TTC549 (cell line): ENCODE data around the gene REG3G.

Experiments
- FAIRE-seq: peaks from 2 replicates; lab custom pipeline; 2012; peaks lifted over from hg19 to GRCh38; lab: Jason Lieb, UNC

The REG3G gene

GRCh38 chr2:79025421-79025820, at the start of gene REG3G:
Gene REG3G (plus strand): TSS chr2:79025702. CDS start chr2:79026094, 392 bp downstream.
- no peak for FAIRE-seq

- FAIRE-seq: no peak
Observed at GRCh38 chr2:78977661-78978145, 47.8 kb upstream of the REG3G start.

- no peak for FAIRE-seq
Observed at GRCh38 chr2:78978340-78978739, 47.2 kb upstream of the REG3G start.

- FAIRE-seq: no peak
Observed at GRCh38 chr2:78979380-78980151, 45.9 kb upstream of the REG3G start.

DNA sequence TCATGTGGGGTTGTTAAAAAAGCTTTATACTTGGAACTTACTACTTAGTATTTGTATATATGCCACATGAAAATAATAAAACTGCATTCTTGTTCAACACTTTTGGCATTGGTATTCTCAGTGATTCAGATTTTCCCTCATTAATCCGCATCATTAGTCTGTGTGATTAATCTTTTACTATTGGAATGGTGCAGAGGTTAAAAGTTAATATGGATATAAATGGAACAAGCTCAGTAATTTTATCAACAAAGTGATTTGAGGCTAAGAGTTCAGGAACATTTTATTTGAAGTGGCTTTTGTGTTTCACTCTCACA, 45.4 kb upstream of the REG3G start:
- no peak for FAIRE-seq

DNA sequence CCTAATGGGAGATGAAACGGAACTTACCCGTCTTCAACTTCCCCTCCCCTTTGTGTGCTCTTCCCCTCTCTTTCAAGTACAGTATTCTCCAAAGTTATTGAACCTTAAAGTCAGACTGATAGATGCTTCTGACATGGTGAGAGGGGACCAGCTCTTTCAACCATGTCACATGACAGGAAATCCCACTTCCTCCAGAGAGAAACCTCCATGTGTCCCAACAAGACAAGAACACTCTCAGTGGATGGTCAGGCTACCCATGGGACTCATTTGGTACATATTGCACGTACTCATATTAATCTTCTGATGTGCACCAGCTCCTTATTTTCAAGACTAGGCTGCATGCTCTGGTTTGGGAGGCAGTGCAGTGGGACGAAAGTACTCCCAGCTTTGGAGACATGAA, 44.6 kb upstream of the REG3G start:
- FAIRE-seq: no peak

DNA sequence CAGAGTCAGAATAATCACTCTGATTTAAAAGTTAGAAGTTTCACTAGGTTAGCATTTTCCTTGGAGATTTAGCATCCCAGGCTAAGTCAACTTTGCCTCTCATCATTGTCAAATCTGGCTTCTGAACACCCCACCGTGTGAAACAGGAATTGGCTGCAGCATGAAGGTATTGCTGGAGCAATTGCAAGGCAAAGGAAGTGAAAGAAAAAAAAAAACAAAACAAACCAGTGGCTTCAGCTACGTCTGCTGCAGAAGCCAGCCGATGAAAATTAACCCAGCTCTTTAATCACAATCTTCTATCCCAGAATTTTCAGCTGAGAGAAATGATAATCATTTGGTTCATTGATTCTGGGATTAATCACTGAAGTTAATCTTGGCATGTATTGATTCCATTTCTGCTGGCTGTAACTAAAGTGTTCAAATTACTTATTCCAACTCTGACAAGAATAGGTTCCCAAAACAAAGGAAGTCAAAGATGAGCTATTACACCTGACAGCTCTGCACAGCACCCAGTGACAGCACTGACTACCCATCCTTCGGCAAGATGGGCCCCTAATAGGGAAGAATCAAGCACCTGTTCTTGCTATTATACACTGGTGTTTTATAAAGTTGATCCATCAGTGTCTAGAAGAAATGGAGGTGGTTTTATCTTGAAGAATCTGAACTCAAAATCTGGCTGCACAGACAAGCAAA, 42.7 kb upstream of the REG3G start:
- no peak for FAIRE-seq

GRCh38 chr2:78984386-78984785, 41.1 kb upstream of the REG3G start:
- FAIRE-seq: no peak

DNA sequence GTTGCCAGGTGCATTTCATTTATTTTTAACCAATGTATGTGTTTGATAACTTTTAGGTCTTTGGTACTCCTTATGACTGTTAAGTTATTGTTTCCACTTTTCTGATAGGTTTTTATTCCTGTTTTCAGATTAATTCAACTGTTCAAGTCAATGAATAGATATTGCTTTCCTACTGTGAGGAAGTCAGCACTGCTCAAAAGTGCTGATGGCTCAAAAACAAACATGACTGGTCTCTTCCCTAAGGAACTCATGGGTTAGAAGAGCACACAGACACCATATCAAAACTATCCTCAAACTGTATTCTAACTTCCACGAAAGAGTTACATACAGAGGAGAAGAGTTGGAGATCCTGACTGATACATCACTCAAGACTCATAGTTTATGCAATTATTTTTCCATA, 39.9 kb upstream of the REG3G start:
- FAIRE-seq: no peak

DNA sequence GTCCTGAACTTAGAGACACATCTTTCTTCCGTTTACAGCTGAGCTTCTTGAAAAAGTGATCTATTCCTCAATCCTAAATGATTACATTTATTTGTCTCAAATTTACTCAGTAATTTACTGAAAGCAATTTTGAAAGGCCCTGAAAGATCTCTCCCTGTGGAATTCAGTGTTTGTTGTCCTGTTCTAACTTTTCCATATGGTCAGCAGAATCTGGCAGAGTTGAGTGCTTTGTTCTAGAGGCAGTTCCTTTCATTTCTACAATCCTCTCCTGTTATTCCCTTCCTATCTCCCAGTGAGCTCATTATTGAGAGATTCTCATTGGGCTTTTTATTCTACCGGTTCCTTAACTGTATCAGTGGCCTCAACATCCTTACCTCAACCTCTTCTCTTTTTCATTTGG, 36.5 kb upstream of the REG3G start:
- FAIRE-seq: no peak

- no peak for FAIRE-seq
Observed at GRCh38 chr2:78992451-78992806, 33.1 kb upstream of the REG3G start.

- no peak for FAIRE-seq
Observed at GRCh38 chr2:78992807-78993517, 32.5 kb upstream of the REG3G start.

DNA sequence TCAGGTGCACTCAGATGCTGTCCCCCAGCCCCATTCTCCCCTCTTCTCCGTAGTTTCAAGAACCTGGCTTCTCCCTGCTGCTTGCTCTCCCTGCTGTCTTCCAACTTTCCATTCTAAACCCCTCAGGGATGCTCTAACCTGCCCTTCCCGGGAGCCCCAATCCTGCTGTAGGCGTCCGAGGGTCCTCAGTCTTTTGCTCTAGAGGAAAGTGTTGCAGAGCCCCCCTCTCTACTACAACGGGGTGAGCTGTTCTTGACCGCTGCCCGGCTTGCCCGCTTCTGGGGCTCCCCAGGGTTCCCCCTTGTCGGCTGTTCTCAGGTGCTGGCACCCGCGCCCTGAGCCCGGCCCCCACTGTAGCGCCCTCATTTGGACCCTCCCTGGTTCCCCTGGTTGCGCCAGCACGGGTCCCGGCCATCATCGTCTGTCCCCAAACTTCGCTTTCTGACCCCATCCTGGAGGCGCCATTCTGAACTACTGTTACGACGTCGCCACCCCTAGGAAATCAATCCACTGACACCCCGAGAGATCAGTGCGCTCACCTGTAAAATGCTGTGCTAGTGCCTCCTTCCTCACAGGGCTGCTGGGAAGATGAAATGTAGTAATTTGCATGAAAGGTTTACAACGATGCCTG, 31.9 kb upstream of the REG3G start:
- FAIRE-seq: no peak

- no peak for FAIRE-seq
Observed at GRCh38 chr2:78994789-78995188, 30.7 kb upstream of the REG3G start.

DNA sequence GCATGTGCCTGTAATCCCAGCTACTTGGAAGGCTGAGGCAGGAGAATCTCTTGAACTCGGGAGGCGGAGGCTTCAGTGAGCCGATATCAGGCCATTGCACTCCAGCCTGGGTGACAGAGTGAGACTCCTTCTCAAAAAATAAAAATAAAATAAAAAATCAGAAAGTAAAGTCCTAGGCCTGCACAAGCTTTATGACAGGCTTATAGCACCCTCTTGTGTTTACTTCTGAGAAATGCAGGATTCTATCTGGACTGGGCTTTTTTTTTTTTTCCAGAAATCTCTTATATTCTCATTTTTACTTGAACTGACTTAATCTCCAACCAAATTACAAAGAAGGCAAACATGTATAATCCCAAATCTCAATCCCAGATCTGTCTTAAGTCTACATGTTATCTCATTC, 26.1 kb upstream of the REG3G start:
- peak; percentile 77 for FAIRE-seq

DNA sequence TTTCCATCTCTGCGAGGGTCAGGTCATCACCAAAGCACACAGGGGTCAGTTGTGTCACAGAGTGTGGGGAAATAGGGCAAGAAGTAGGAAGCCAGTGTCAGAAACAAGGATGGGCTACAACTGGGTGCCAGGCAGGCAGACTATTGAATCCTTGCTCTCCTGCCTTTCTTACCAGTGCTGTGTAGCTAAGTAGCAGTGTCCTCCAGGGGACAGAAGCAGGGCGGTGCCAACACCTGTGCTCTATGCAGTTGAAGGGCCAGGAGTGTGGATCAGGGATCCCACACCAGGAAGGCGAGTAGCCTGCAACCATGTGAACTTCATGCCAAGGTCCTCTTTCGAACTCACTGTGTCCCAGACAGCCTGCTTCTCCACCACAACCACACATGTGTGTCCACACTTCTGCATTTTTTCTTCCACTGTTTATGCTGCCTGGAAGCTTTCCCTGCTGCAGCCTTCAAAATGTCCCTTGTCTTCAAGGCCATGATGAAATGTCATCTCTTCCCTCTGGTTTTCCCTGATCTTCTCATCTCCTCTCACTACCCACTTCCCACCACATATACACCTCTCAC, 25.4 kb upstream of the REG3G start:
- FAIRE-seq: no peak

DNA sequence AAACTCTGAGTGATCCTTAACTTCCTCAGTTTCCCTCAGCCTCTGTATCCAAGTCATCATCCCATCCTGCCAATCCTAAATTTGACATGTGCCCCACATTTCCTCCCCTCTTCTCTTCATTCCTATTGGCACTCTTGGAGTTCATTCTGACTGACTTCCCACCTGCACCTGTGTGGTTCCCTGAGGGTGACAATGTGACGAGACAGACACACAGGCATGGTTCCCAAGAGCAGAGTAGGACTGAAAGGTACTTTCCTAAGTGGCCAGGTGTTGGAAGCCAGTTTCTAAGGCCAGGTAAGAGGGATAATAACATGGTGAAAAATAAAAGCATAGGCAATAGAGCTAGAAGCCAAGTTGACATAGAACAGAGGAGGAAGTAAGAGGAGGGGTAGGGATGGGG, 24.2 kb upstream of the REG3G start:
- FAIRE-seq: no peak

DNA sequence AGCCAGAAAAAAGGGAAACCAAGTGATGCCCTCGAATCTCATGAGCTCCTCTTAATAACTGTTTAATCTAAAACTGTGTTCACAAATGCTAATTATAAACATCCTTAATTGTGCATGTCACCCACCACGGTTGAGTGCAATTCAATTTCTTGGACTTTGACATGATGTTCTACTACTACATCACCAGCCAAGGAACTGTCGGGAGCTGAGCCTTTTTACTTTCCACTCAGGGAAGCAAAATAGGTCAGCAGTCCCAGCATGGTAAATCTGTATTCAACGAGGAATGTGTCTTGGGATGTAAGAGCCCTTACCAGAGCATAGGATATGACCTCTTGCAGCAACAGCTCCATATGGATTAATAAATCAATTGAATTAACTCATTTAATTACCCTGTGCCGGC, 20.8 kb upstream of the REG3G start:
- FAIRE-seq: no peak

- FAIRE-seq: no peak
Observed at GRCh38 chr2:79005216-79005615, 20.3 kb upstream of the REG3G start.

DNA sequence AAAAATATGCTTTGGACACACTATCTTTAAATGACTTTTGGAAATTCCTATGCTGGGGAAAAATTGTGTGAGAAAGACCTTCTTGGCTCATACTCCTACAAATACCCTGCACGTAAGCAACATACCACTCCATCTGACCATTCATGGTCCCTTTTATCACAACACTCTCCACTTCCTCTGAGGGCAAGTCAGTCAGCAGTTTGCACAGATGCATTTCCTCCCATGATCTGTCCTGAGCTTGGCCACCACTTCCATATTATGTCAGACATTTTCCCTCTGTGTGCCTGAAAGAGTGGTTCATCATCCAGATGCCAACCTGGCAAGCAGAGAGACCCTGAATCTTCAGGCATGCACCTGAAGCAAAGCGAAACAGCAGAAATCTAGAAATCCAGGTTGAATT, 16.1 kb upstream of the REG3G start:
- FAIRE-seq: no peak

- FAIRE-seq: no peak
Observed at GRCh38 chr2:79011496-79011895, 14.0 kb upstream of the REG3G start.

DNA sequence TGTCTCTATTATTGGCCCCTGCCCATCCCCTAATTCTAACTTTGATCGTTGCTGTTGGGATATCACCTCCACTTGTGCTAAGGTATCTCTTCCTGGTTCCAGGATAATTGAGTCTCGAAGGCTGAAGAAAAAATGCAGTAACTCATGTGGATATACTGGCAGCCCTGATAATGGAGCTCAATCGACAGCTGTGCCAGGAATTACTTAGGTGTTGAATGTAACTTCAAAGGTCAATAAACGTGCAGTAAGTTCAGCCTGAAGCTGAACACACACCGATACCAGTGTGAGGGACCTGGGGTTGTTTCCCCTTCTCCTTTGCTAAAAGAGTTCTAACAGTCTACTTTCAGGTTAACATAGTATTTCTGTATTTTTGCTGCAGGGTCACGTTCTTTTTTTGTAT, 11.9 kb upstream of the REG3G start:
- no peak for FAIRE-seq

DNA sequence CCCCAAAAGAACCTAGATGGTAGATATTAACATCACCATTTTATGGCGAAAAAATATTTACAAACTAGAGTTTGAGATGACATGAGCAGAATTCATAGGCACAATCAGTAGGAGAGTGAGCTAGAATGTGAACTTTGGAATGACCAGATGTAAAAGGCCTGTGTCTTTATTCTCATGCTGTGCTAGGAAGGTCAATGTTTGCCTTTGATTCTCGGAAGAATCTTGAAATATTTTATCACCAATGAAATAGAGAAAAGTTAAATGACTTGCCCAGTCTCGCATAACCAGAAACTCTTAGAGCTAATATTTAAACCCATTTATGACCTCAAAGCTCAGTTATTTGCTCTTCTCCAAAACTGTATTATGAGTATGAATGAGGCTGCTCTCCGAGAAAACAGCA, 9.2 kb upstream of the REG3G start:
- FAIRE-seq: no peak
